Natural killer cell (primary cell): ENCODE data around the gene SLC17A5. TPM values are rescaled to one million over a fixed set of nuclear protein-coding genes. Genes with fewer than 3 reads are reported as not detected.

Source experiments
- ATAC-seq, 3 donors: fragments of 150-1000 bp in 2 of 3; fragments of 200-7000 bp in 1 of 3; cut with Tn5 transposase; 1 replicate in 1 of 3; 2 replicates in 2 of 3; pipeline ENCODE4 v1.10.0; 2021; ENCODE audit warnings: mild to moderate bottlenecking in 2 of 3, moderate library complexity in 2 of 3
- DNase-seq, 2 donors: peaks; one replicate each; pipeline versions ENCODE4 v3.0.0 to v3.0.0-alpha.2; 2013 to 2021; ENCODE audit warnings: mixed read lengths in 1 of 2
- H3K27ac ChIP-seq: one replicate; pipeline ENCODE4 v1.5.1; 2013; ENCODE audit warnings: mild to moderate bottlenecking, low read length
- H3K27me3 ChIP-seq: one replicate; pipeline ENCODE4 v1.6.1; 2013; ENCODE audit warnings: low read length; ENCODE audit not compliant: control insufficient read depth, insufficient read depth
- H3K36me3 ChIP-seq: one replicate; pipeline ENCODE4 v1.6.1; 2013; ENCODE audit warnings: low read length; ENCODE audit not compliant: control insufficient read depth, insufficient read depth
- H3K4me1 ChIP-seq: one replicate; pipeline ENCODE4 v1.6.1; 2013; ENCODE audit warnings: low read length; ENCODE audit not compliant: control insufficient read depth, insufficient read depth
- H3K4me3 ChIP-seq: one replicate; pipeline ENCODE4 v1.5.1; 2013; ENCODE audit warnings: low read length
- H3K9me3 ChIP-seq: one replicate; pipeline ENCODE4 v1.6.1; 2013; ENCODE audit warnings: low read length; ENCODE audit not compliant: control insufficient read depth, insufficient read depth
- H3K27ac Mint-ChIP-seq, 2 donors: one replicate each; pipeline ENCODE4 v1.8.0; 2022; ENCODE audit warnings: mild to moderate bottlenecking in 2 of 2, mixed read lengths in 2 of 2, moderate library complexity in 1 of 2
- H3K27me3 Mint-ChIP-seq, 2 donors: one replicate each; pipeline ENCODE4 v1.8.0; 2022; ENCODE audit warnings: low read depth in 2 of 2, mixed read lengths in 2 of 2
- H3K36me3 Mint-ChIP-seq: one replicate; pipeline ENCODE4 v1.8.0; 2022; ENCODE audit warnings: mixed read lengths
- H3K4me1 Mint-ChIP-seq, 2 donors: one replicate each; pipeline ENCODE4 v1.8.0; 2022; ENCODE audit warnings: mixed read lengths in 2 of 2
- H3K4me3 Mint-ChIP-seq: one replicate; pipeline ENCODE4 v1.8.0; 2022; ENCODE audit warnings: mild to moderate bottlenecking, moderate library complexity, mixed read lengths
- H3K9me3 Mint-ChIP-seq, 2 donors: one replicate each; pipeline ENCODE4 v1.8.0; 2022; ENCODE audit warnings: mixed read lengths in 2 of 2
- CTCF ChIP-seq: fragments of 200-600 bp; IDR thresholded peaks from one replicate; pipeline ENCODE4 v1.8.0; 2022; ENCODE audit warnings: antibody characterized with exemption
- WGBS: methylation state at CpG from one replicate; pipeline ENCODE4 v1.1.7; 2013; ENCODE audit warnings: missing lambda C conversion rate; ENCODE audit not compliant: insufficient coverage; 5-methylcytosine and 5-hydroxymethylcytosine counted together
- intact Hi-C: fragments of 100-400 bp; cut with micrococcal nuclease; formaldehyde crosslinking; loops from one replicate; pipeline ENCODE4 v1.14.2; 2022
- total RNA-seq, 4 donors: library from RNA; stranded (reverse); fragments of 120-200 nt in 1 of 4; gene quantifications; one replicate each; pipeline versions ENCODE4 v1.2.3 to v1.2.4, GENCODE V29; 2013 to 2022

SLC17A5 gene
- total RNA-seq, 3 donors from 2014 or later (not counting 1 experiment from before 2014, with no cell fraction given): 8.5 to 13.8 (median 9.1) TPM

GRCh38 chr6:73548458-73549446 lies 105.0 kb downstream of the SLC17A5 start:
- H3K9me3 Mint-ChIP-seq: no peaks in the 10 kb centered on the region
- no peaks in the 10 kb centered on the region for H3K4me1 ChIP-seq
- no peak overlapping the region for H3K27ac Mint-ChIP-seq
- no peaks in the 10 kb centered on the region for H3K4me1 Mint-ChIP-seq
- H3K4me3 Mint-ChIP-seq: no peak overlapping the region
- intact Hi-C loops: no loop called here
- no peak for TF ChIP-seq CTCF
- H3K4me3 ChIP-seq: no peak overlapping the region
- no peaks in the 10 kb centered on the region for H3K9me3 ChIP-seq
- H3K36me3 Mint-ChIP-seq: no peaks in the 10 kb centered on the region
- no peak overlapping the region for H3K27ac ChIP-seq
- no peaks in the 10 kb centered on the region for H3K36me3 ChIP-seq
- DNase-seq (no peak), ATAC-seq (no peak)
- no peaks in the 10 kb centered on the region for H3K27me3 Mint-ChIP-seq
- H3K27me3 ChIP-seq: no peaks in the 10 kb centered on the region
- WGBS: 85% methylated on average over 7 of the region's 12 CpGs

- Histone ChIP-seq H3K9me3 (no peaks in the 10 kb centered on the region), H3K27ac (no peak overlapping the region), H3K27me3 (no peaks in the 10 kb centered on the region), H3K4me3 (no peak overlapping the region), H3K4me1 (no peaks in the 10 kb centered on the region), H3K36me3 (no peaks in the 10 kb centered on the region)
- H3K36me3 Mint-ChIP-seq: no peaks in the 10 kb centered on the region
- no peak overlapping the region for H3K4me3 Mint-ChIP-seq
- no peaks in the 10 kb centered on the region for H3K27me3 Mint-ChIP-seq
- no peaks in the 10 kb centered on the region for H3K4me1 Mint-ChIP-seq
- no peak for ATAC-seq
- no peak for TF ChIP-seq CTCF
- DNase-seq: no peak
- H3K9me3 Mint-ChIP-seq: no peaks in the 10 kb centered on the region
- no CpG with 5 or more reads among the region's 1 CpG for WGBS
- intact Hi-C loops: no loop called here
- H3K27ac Mint-ChIP-seq: no peak overlapping the region
These were observed 106.8 kb downstream of the SLC17A5 start for GRCh38 chr6:73547036-73547435.

Other genes with a start within 250 kb of the SLC17A5 start
- 10 to 100 TPM; 15.5 to 17.8 (median 16.6) TPM for gene CGAS, start 201.7 kb downstream of the SLC17A5 start, total RNA-seq
- 10 to 100 TPM; 37.8 to 46.1 (median 41.3) TPM for gene MTO1, start 192.3 kb downstream of the SLC17A5 start, total RNA-seq
- gene EEF1A1, start 133.0 kb downstream of the SLC17A5 start, total RNA-seq: 1,000 to 10,000 TPM; 6,475 to 7,348 (median 7,348) TPM
- gene CD109, start 42.2 kb upstream of the SLC17A5 start, total RNA-seq: under 1 TPM; 0.24 to 0.88 (median 0.83) TPM